Hepatocyte (in vitro differentiated cells): Measurements from ENCODE around the gene COBL.

Experiments used
- CTCF ChIP-seq: fragments of 200-600 bp; sonication (generic); IDR thresholded peaks from 2 replicates; pipeline ENCODE4 v1.5.1; 2016; ENCODE audit warnings: antibody characterized with exemption, mild to moderate bottlenecking; ENCODE audit not compliant: poor library complexity
- EZH2 ChIP-seq: fragments of 200-600 bp; sonication (generic); IDR thresholded peaks from 2 replicates; pipeline ENCODE4 v1.6.1; 2016; ENCODE audit warnings: antibody characterized with exemption, mild to moderate bottlenecking, borderline replicate concordance
- EZH2phosphoT487 ChIP-seq: fragments of 200-600 bp; sonication (generic); IDR thresholded peaks from one replicate; pipeline ENCODE4 v1.6.1; 2018; ENCODE audit warnings: antibody characterized with exemption, mild to moderate bottlenecking, low read depth, moderate library complexity; ENCODE audit not compliant: unreplicated experiment, severe bottlenecking

GRCh38 chr7:51029131-51029530 lies 287.5 kb downstream of the COBL start:
- TF ChIP-seq CTCF = no peak
- TF ChIP-seq EZH2 = no peak
- no peak for TF ChIP-seq EZH2phosphoT487
